Calu3 (cell line): ENCODE data around the gene TMED7. TPM values are rescaled to one million over a fixed set of nuclear protein-coding genes. Genes with fewer than 3 reads are reported as not detected.

ENCODE experiments used
- BruUV-seq: library from RNA; stranded (reverse); fragments of 400-500 nt; replicated peaks from 2 replicates; lab custom pipeline; 2021; lab: Mats Ljungman, UMichigan
- CTCF ChIA-PET: fragments of 300-600 bp; sonication (Branson Sonifier 250); formaldehyde crosslinking; loops from one replicate; lab custom pipeline; 2022; ENCODE audit warnings: antibody characterized with exemption; lab: Charles Lee
- DNase-seq: peaks from one replicate; pipeline ENCODE4 v3.0.0; 2022
- H3K27ac Mint-ChIP-seq: one replicate; pipeline ENCODE4 v1.8.0; 2022; ENCODE audit warnings: mixed read lengths; ENCODE audit not compliant: unreplicated experiment
- H3K27me3 Mint-ChIP-seq: one replicate; pipeline ENCODE4 v1.8.0; 2022; ENCODE audit warnings: mixed read lengths; ENCODE audit not compliant: unreplicated experiment
- H3K36me3 Mint-ChIP-seq: one replicate; pipeline ENCODE4 v1.8.0; 2022; ENCODE audit warnings: mild to moderate bottlenecking, moderate library complexity, mixed read lengths; ENCODE audit not compliant: insufficient read depth, unreplicated experiment
- H3K4me1 Mint-ChIP-seq: one replicate; pipeline ENCODE4 v1.8.0; 2022; ENCODE audit warnings: mild to moderate bottlenecking, low read depth, mixed read lengths; ENCODE audit not compliant: unreplicated experiment
- H3K4me3 Mint-ChIP-seq: one replicate; pipeline ENCODE4 v1.8.0; 2022; ENCODE audit warnings: mild to moderate bottlenecking, low read depth, moderate library complexity, mixed read lengths; ENCODE audit not compliant: unreplicated experiment
- H3K9me3 Mint-ChIP-seq: one replicate; pipeline ENCODE4 v1.8.0; 2022; ENCODE audit warnings: low read depth, mixed read lengths; ENCODE audit not compliant: unreplicated experiment
- CTCF ChIP-seq: fragments of 200-600 bp; IDR thresholded peaks from one replicate; pipeline ENCODE4 v1.8.0; 2022; ENCODE audit warnings: antibody characterized with exemption; ENCODE audit not compliant: unreplicated experiment
- intact Hi-C: fragments of 100-400 bp; cut with micrococcal nuclease; formaldehyde crosslinking; loops from one replicate; pipeline ENCODE4 v1.10.0; 2022; ENCODE audit not compliant: unreplicated experiment
- total RNA-seq: library from RNA; stranded (reverse); gene quantifications from 2 replicates; pipeline ENCODE4 v1.2.3, GENCODE V29; 2022

Gene TMED7
- total RNA-seq, 1 experiment from 2014 or later = 137 TPM

- no TSS peak for BruUV-seq
Observed at GRCh38 chr5:115623658-115624057, 2.2 kb downstream of the TMED7 start.

GRCh38 chr5:115621365-115621900 lies 4.4 kb downstream of the TMED7 start:
- Mint-ChIP-seq H3K4me3 (no peak overlapping the region), H3K27me3 (no peaks in the 10 kb centered on the region), H3K9me3 (no peaks in the 10 kb centered on the region), H3K27ac (no peak overlapping the region), H3K36me3 (peaks cover 14% of the 10 kb centered on the region), H3K4me1 (peaks cover 20% of the 10 kb centered on the region)
- TF ChIP-seq CTCF = no peak
- intact Hi-C loops = no loop called here
- CTCF ChIA-PET = no interaction called here
- DNase-seq = no peak
- BruUV-seq = no TSS peak

More at GRCh38 chr5:115623658-115624057, 2.2 kb downstream of the TMED7 start:
- TF ChIP-seq CTCF = no peak
- H3K4me3 Mint-ChIP-seq = no peak overlapping the region
- H3K9me3 Mint-ChIP-seq = no peaks in the 10 kb centered on the region
- peaks cover 20% of the 10 kb centered on the region for H3K4me1 Mint-ChIP-seq
- intact Hi-C loops = no loop called here
- no peak overlapping the region for H3K27ac Mint-ChIP-seq
- CTCF ChIA-PET = interaction anchor here (1.1 kb wide), 1 partner anchor 53 kb away, joined by 3 read pairs; no protein-coding TSS in a partner anchor
- H3K36me3 Mint-ChIP-seq = peaks cover 12% of the 10 kb centered on the region
- DNase-seq = no peak
- no peaks in the 10 kb centered on the region for H3K27me3 Mint-ChIP-seq

DNA sequence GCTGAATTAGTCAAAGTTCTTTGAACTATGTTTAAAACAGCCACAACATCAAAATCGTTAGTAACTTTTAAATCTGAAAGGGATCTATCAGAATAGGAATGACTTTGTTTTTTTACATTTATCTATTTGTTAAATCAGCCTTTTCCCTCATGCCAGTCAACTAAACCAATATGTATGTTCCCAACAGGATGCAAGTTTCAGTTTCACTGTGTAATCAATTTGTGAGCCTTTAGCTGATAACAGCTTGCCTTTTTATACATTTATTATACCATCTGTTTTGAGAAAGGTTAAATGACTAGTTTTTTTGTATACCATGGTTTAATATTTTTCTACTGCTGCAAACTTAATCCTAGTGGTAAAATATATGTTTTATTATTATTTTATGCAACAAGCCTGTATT lies 8.9 kb downstream of the TMED7 start:
- no peak for DNase-seq
- Mint-ChIP-seq H3K4me3 (no peak overlapping the region), H3K27ac (no peak overlapping the region), H3K36me3 (peaks cover 19% of the 10 kb centered on the region), H3K4me1 (peaks cover 9% of the 10 kb centered on the region), H3K27me3 (no peaks in the 10 kb centered on the region), H3K9me3 (no peaks in the 10 kb centered on the region)
- BruUV-seq = no TSS peak
- no peak for TF ChIP-seq CTCF
- intact Hi-C loops = no loop called here
- CTCF ChIA-PET = interaction anchor here (1.4 kb wide), 1 partner anchor 8 kb away, joined by 4 read pairs; the partner anchor contains the start of gene TMED7

DNA sequence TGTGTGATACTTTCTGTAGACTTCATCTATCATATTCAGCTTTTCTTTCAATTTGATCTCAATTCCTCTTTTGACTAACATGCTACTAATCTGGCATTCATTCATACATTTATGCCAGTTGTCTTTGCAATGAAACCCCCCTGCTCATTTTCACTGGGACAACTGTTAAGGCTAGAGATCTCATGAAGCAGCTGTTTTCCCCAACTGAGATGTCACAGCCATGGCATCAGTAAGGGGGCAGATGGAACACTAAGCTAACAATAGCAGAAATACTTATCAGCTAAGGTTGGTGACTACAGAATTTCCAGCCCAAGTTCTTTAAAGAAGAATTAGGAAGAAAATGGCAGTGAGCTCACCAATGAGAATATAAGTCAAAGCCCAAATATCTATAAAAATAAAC lies 9.4 kb downstream of the TMED7 start:
- Mint-ChIP-seq H3K27ac (no peak overlapping the region), H3K36me3 (peaks cover 22% of the 10 kb centered on the region), H3K9me3 (no peaks in the 10 kb centered on the region), H3K4me3 (no peak overlapping the region), H3K4me1 (peaks cover 5% of the 10 kb centered on the region), H3K27me3 (no peaks in the 10 kb centered on the region)
- DNase-seq = no peak
- CTCF ChIA-PET = interaction anchor here (1.4 kb wide), 1 partner anchor 9 kb away, joined by 4 read pairs; the partner anchor contains the start of gene TMED7
- intact Hi-C loops = no loop called here
- TF ChIP-seq CTCF = no peak
- BruUV-seq = no TSS peak
